AG04449 (cell line): ENCODE measurements around the gene DGKI.

Experiments
- CTCF ChIA-PET: fragments of 350-600 bp; formaldehyde crosslinking; extraction: SDS; loops from one replicate; lab custom pipeline; 2021; ENCODE audit warnings: antibody characterized with exemption; lab: Yijun Ruan, JAX
- POLR2A ChIA-PET: fragments of 400-600, 350-600 bp; formaldehyde crosslinking; extraction: SDS; loops from one replicate; lab custom pipeline; 2020; ENCODE audit warnings: antibody characterized with exemption, inconsistent platforms; lab: Yijun Ruan, JAX
- DNase-seq: peaks from one replicate; pipeline ENCODE4 v3.0.0-alpha.2; 2010; ENCODE audit warnings: low read depth, low spot score
- H3K4me3 ChIP-seq: 2 replicates; pipeline ENCODE4 v1.5.1; 2011; ENCODE audit warnings: low read depth, mild to moderate bottlenecking, control low read depth, low read length
- CTCF ChIP-seq: IDR thresholded peaks from one replicate; pipeline ENCODE4 v1.5.1; 2011; ENCODE audit warnings: mild to moderate bottlenecking, moderate library complexity, low read length, control low read depth, inconsistent platforms; ENCODE audit not compliant: insufficient read depth; ENCODE audit errors: missing control alignments

The DGKI gene

GRCh38 chr7:137694405-137694804, 152.4 kb downstream of the DGKI start:
- ChIA-PET CTCF (interaction anchor here (1.1 kb wide), 1 partner anchor 41 kb away, joined by 3 read pairs; no protein-coding TSS in a partner anchor), POLR2A (no interaction called here)
- no peak overlapping the region for H3K4me3 ChIP-seq
- TF ChIP-seq CTCF, result no peak
- no peak for DNase-seq

DNA sequence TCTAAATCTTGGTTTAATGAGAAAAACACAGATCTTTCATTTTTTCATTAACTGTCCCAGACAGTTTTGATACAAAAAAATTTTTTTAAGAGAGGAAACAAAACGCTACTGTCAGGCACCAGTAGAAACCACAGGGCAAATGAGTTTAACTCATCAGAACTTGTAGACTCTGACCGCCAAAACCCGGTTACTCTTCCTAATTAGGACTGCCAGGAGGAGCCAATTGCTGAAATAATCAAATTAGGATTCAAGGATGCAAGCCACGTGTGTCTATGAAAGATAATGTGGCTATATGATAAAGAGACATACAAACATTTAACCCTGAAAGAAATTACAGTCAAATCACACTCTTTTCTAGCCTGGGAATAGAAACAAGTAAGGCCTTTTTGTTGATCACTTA, 154.4 kb downstream of the DGKI start:
- TF ChIP-seq CTCF, result no peak
- DNase-seq, result no peak
- ChIA-PET CTCF (interaction anchor here (1.3 kb wide), 1 partner anchor 36 kb away, joined by 7 read pairs; no protein-coding TSS in a partner anchor), POLR2A (no interaction called here)
- H3K4me3 ChIP-seq, result no peak overlapping the region

- no peak for TF ChIP-seq CTCF
- POLR2A ChIA-PET, result interaction anchor here (1.0 kb wide), 1 partner anchor 10 kb away, joined by 3 read pairs; no protein-coding TSS in a partner anchor
- DNase-seq, result no peak
- H3K4me3 ChIP-seq, result no peak overlapping the region
- CTCF ChIA-PET, result interaction anchor here (0.8 to 2.2 kb wide), 4 partner anchors 10 to 35 kb away, joined by 3 to 7 read pairs (median 4); no protein-coding TSS in a partner anchor
Measured at GRCh38 chr7:137691566-137691965, 155.2 kb downstream of the DGKI start.

DNA sequence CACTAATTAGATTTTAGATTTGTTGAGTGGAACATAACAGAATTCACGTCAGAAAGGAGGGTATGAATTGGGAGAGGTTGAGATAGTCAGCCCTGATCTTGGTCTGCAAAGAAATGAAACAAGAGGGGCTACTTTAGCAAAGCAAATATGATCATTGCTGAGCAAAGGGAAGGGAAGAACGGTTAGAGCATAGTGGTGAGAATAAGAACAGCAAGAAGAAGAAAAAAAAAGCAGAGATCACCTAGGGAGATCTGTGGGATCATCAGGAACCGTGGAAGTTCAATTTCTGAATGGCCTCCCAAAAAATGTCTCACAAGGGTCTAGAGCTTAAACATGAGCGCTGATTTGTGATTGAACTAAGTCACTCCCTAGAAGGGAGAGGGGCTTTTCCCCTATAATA, 156.1 kb downstream of the DGKI start:
- ChIA-PET CTCF (interaction anchor here (2.2 kb wide), 1 partner anchor 12 kb away, joined by 6 read pairs; no protein-coding TSS in a partner anchor), POLR2A (no interaction called here)
- TF ChIP-seq CTCF, result no peak
- no peak for DNase-seq
- H3K4me3 ChIP-seq, result no peak overlapping the region

DNA sequence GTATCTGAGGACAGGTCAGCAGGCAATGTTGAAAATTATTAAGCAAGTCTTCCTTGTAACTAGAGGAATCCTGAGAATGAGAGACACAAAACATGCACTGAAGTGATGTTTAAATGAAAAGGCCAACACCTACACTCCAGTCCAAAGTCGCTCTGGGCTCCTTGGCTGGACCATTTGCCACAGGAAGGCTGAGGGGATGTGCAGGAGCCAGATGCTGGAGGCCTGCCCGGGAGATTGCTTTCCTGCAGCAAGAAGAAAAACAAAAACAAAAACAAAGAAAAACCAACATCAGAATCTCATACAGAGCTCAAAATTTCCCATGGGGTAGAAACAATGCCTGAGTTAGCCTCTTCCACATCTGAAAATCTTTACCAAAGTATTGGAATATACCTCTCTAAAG, 157.0 kb downstream of the DGKI start:
- H3K4me3 ChIP-seq, result no peak overlapping the region
- no peak for TF ChIP-seq CTCF
- DNase-seq, result no peak
- POLR2A ChIA-PET, result no interaction called here
- CTCF ChIA-PET, result interaction anchor here (0.6 to 2.2 kb wide), 4 partner anchors 11 to 37 kb away, joined by 3 to 6 read pairs (median 3); no protein-coding TSS in a partner anchor

DNA sequence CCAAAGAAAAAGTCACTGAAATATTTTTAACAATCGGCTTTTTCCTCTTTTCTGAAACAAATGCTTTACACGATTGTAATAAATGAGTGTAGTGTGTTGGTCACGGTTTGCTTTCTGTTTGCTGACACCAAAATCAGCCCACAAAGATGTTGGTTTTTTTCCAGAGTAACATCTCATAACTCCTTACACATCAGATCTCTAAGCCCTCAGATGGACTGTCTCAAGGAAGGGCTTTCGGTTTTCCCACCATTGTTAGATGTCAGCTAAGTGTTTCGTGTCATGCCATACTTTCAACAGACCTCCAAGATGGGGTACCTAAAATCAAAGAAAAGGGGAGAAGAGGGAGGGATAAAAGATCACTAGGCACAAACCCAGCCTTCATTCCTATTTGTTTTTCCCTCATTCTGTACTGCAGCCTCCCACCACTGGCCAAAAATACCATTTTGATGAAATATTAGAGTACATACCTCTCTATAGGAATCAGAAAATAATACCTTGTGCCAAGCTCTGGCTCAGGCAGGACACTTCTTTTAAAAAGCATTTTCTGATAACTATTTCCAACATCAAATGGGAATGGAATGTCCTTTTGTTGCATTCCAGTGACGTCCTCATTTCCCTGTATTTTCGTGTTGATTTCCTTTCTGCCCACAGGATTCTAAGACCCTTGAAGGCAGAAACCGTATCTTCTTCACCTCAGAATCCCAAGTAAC, 159.1 kb downstream of the DGKI start:
- ChIA-PET CTCF (interaction anchor here (1.0 kb wide), 1 partner anchor 9 kb away, joined by 4 read pairs; no protein-coding TSS in a partner anchor), POLR2A (interaction anchor here (1.0 kb wide), 1 partner anchor 20 kb away, joined by 3 read pairs; no protein-coding TSS in a partner anchor)
- TF ChIP-seq CTCF, result no peak
- no peak overlapping the region for H3K4me3 ChIP-seq
- DNase-seq, result no peak
